GM21367 (cell line): ENCODE results near the gene DCP1B.
"Not testable (repeated sequence)": the region's sequence is repeated elsewhere in the genome, so short reads cannot be mapped to it uniquely, and the experiment has no call there.

ENCODE experiments used
- ATAC-seq: cut with Tn5 transposase; IDR thresholded peaks from one replicate; pipeline ENCODE4 v1.9.1; 2021; ENCODE audit not compliant: unreplicated experiment

Gene DCP1B

DNA sequence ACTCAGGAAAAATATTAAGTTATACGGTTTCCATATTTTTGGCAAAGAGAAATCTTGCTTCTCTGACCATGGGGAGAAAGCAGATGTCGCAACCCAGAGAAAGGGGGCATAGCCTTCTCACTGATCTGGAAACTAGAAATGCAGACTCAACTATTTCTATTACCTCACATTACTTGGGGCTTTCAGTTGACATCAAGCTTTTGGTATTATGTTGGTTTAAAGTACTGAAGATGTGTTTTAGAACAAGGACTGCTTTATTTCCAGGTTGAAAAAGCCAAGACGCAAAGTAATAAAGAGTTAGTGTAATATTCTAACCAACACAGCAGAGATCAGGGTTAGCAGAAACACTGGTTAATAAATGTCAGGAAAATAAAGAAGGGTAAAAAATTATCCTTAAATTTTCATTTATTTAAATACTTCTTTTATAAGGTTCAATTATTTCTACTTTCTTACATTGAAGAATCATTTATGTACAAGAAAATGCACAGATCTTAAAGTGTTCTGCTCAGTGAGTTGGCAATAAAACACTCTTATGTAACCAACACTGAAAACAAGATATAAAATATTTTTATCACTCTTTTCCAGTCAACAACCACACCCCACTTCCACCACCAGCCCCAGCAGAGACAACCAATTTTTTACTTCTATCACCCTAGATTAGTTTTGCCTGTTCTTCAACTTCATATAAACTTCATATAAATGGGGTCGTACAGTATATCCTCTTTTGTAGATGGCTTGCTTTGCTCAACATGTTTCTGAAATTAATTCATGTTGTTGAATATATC, 26.0 kb downstream of the DCP1B start:
- no peak for ATAC-seq

DNA sequence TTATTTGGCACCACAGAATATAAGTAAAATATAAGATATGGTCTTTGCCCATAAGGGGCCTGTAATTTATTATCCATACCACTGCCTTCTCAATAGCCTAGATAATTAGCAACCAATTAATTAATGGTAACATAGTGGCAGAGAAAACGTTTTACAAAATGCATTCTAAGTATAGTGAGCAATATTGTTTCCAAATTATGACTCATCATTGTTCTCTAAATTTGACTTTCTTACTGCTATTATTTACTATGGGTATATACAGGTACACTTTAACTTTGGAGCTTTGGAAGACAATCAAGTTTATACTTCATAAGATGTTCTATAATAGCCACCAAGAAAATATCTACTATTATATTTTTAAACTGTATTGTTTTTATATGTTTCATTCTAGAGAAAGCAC, 26.7 kb downstream of the DCP1B start:
- ATAC-seq: no peak

DNA sequence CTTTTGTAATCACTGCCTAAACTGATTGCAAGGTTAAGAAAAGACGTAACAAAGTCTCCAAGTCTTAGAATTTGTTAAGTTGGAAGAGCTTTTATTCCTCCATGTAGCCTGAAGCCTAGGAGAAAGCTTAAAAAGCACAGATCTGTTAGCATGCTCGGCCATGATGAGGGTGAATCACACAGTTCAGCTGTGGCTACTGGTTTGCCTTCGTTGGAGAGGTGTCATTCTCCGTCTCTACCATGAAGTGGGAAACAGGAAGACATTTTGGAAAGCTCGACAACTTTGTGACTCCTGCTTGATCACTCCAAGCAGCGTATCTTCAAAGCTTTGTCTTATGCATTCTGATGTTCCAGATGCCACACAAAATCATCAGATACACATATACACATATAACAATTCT, 27.1 kb downstream of the DCP1B start:
- ATAC-seq: no peak

DNA sequence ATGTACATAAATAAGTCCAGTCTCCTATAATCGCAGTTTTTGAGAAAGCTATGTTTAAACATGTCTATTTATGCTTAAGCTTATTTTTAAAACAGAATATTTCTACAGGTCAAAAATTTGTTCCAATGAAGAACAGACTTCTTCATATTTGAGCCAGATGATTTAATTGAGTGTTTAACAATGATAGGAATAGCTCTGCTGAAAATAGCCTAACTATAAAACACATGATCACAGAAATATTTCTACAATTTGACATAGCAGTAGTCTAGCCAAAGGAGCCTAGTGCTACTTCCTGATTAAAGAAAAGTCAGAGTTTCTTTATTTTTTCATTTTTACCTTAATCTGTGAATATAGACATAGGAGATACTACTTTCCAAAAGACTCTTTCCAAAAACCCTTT, 29.4 kb downstream of the DCP1B start:
- ATAC-seq: no peak

DNA sequence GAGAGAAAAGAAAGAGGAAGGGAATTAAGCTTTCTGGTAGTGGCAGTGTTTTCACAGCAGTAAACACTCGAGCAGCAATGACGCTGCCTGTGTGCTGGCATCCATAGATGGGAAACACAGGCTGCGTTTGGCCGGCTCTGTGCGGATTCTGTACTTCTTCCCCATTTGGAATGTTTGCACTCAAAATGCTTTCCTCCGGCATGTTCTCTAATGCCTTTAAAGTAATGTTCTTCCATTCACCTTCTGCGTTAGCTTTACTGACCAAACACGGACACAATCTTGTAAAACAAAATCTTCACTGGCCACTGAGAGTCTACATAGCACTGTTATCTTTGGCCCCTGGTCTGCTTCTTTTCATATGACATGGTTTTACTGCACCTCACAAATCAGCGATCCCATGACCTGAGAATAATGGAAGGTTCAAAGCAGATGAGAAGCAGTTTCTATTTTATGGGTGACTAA, 31.4 kb downstream of the DCP1B start:
- no peak for ATAC-seq

DNA sequence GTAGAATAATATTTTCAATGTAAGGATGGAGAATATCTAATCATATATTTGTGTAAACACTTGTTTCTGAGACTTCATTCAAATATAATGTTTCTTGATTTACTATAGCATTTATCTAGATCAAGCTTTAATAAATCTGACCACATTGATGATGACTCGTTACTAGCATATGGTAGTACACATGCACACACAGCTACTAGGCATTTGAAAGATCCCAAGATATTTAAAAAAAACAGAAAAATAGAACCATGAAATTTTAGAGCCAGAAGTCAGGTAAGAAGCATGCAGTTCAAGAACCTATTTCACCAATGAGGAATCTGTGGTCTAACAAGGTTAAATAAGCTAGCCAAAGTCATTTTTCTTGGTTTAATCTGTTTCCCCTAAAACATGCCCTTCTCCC, 32.0 kb downstream of the DCP1B start:
- no peak for ATAC-seq

DNA sequence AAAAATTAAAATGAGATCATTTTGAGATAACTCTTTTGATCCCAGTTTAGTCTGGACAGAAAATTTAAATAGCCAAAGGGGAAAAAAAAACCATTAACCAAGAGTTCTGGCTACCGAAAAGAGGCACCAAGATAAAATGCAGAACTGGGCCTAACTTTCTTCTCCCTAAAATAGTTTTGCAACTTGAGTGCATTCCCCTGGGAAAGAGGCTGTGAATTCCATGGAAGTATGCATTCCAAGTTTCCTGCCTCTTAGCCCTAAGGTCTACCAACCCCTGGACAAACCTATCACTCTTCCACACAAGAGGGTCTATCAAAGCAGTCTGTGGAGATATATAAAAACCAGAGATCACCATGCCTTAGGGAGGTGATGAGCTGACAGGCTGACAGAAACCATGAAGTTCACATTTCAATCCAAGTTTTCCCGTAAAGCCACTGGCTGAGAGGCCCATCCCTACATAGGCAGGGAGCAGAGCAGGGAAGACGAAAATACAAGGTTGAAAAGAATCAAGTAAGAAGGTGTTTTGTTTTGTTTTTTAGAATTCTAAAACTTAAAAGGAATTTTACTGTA, 33.8 kb downstream of the DCP1B start:
- ATAC-seq: no peak

DNA sequence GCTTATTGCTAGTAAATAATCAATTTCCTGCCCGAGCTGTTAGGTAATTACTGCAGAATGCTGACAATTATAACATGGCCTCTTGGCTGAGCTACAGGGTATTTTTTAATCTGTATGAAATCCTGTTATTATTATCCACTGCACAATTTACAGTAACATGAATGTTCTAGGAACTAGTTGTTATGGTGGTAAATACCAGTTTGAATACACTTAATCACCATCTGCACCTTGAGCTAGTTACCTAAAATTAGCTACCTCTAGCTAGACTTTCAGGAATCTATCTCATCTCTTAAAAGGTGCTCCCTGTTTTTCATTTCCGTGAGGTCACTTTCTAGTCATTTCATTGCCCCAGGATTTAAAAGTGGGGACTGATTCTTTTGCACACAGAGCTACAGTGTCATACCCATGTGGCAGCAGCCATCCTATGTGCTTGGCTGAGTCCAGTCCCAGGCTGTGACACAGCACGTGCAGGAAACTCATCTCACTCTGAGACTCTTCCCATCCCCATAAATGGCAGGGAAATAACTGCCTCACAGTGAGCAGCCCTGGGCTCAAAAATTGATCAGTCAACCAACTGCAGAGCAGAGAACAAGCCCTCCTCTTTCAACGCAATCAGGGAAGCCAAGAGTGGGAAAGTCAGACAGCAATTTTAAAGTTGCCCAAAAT, 37.6 kb downstream of the DCP1B start:
- no peak for ATAC-seq

DNA sequence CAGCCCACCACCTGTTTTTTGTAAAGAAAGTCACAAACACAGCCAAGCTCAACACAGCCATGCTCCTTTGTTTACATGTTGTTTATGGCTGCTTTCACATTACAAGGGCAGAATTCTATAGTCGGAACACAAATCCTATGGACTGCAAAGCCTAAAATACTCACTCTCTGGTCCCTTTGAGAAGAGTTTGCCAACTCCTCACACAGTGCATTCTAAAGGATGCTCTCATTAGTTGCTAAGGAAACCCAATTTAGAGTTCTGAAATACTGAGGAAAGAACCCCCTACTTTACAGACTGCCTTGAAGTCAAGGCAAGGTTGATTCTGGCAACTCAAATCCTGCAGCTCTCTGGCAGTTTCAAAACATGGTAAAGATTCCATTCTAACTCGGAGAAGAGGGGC, 38.3 kb downstream of the DCP1B start:
- ATAC-seq: no peak

DNA sequence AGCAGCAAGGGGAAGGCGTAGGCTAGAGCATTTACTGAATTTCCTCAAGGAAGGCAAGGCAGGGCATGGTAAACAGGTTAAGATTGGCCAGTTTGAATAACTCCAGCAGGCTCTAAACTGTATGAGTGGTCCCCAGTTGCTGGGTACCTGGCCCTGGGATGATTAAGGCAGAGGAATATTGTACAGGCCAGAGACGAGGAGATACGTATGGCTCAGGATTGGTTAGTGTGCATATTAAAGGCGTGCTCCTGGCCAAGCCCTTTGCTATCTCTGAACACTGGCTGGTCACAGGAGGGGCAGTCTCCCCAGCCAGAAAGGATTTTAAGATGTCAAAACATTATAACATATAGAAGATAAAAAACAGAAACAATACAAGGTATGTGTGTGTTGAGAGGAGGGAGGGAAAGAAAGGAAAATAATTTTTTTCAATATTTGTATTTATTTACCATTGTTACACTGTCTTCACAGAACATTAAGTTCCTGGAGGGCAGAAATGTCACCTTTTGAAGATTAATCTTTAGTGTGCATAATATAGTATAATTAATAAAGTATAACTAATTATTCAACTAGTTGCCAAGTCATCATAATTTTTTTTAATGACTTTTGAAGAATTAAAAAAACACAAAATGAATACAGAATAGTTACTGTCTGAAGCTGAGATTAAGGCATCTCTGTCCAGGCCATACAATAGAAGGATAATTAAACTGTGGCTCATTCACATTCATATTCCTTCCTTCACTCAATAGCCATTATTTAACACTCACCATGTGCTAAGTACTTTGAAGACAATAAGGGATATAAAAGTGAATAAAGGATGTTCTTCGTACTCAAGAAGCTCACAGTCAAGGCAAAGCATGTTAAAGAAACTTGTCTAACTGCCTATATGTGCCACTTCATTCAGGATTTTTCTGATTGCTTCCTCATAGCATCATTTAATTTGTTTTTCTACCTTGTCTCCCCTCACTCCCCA, 41.9 kb downstream of the DCP1B start:
- ATAC-seq: no peak

DNA sequence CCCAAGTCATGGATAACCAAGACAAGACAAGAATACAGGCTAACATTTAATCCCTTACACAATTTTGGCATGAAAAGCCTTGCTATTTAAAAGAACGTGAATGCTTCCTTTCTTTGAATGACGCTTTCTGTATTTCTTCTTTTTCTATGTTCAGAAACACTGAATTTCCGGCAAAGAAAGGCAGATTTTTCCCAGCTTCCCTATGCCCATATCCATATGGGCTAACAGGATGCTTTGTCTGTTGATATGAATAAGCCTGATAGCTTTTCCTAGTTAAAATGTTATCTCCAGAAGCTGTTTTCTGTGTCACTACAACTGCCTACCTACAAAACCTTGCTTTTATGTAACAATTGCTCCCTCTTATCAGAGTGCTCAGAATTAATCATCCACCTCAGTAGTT, 47.5 kb downstream of the DCP1B start:
- ATAC-seq: no peak

DNA sequence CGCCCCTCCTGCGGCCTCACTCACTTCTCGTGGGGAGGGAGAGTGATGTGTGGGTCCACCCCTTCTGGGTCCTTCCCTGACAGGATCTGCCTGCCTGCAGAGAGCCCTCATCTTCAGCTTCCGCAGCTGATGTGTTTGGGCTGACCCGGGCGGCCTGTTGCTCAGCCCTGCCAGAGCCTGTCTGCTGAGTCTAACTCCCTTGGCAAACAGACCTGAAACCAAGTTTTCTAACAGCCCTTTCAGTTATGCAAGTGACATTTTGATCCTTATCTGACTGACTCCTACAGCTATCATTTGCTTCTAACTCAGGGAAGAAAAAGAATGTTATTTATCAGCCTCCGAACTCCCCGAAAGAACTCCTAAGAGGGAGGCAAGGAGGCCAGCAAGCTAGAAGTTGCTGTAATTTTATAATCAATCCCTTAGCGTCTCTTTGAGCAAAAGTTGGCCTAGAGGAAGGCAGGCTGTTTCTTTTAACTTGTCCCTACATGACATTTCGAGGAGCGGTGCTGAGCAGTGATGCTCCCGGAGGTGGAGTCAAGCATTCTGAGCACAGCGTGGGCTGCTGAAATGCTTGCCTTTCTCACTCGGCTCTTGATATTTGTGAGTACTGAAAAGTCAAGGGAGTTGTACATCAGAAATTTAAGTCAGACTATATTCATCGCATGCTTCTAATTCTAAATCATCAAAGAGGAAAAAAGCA, 54.3 kb downstream of the DCP1B start:
- ATAC-seq: no peak

DNA sequence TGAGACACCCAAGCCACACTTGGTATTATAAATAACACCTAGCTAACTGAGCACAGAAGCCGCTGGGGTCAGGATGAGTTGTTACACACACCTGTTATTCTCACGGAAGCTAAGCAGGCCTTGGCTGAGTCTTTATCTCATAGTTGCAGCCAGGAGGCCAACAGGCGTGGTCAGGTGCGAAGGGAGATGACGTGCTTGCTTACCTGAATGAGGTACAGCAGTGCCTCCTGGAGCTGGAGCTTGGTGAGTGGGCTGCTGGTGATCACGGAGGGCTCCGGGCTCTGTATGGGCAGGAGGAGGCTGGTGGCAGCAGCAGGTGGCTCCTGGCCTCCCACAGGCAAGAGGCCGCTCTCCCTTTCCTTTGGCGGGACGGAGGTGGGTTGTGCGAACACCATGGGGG, 55.4 kb downstream of the DCP1B start:
- no peak for ATAC-seq

DNA sequence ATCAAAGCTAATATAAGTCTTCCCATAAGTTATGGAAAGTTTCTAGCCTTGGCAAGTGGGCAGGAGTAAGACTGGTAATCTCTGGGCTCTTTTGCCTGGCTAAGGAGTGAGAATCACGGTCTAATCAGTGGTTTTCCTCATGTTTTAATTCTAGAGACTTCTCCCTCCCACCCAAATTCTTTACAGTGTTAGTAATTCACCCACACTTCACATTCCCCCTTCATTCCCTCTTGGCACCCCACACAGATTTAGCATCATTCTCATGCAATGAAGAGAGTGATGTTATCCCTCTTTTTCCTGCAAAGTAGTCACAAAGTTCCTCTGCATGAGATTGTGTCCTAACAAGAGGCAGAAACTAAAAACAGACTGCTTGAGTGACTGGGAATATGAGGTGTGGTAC, 57.2 kb downstream of the DCP1B start:
- ATAC-seq: no peak

DNA sequence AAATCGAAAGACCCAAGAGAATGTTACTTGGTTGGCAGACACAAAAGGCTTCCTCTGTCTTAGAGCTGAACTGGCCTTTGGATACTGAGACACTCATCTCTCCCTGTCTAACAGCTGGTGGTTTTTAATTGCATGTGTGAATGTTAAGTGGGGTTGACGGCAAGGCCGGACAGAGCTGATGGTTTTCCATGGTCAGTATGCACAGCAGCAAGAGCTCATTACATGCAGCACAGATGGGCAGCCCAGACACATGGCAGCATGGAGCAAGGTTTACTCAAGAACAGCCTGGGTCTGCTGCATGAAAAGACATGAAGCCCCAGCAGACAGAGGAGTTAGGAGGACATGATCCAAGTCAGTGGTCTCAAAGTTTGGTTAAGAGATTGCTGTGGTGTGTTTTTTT, 58.0 kb downstream of the DCP1B start:
- ATAC-seq: no peak

DNA sequence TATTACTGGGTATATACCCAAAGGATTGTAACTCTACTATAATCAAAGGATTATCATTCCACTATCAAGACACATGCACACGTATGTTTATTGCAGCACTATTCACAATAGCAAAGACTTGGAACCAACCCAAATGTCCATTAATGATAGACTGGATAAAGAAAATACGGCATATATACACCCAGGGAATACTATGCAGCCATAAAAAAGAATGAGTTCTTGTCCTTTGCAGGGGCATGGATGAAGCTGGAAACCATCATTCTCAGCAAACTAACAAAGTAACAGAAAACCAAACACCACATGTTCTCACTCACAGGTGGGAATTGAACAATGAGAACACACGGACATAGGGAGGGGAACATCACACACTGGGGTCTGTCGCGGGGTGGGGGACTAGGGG, 58.8 kb downstream of the DCP1B start:
- ATAC-seq: not testable (repeated sequence)

DNA sequence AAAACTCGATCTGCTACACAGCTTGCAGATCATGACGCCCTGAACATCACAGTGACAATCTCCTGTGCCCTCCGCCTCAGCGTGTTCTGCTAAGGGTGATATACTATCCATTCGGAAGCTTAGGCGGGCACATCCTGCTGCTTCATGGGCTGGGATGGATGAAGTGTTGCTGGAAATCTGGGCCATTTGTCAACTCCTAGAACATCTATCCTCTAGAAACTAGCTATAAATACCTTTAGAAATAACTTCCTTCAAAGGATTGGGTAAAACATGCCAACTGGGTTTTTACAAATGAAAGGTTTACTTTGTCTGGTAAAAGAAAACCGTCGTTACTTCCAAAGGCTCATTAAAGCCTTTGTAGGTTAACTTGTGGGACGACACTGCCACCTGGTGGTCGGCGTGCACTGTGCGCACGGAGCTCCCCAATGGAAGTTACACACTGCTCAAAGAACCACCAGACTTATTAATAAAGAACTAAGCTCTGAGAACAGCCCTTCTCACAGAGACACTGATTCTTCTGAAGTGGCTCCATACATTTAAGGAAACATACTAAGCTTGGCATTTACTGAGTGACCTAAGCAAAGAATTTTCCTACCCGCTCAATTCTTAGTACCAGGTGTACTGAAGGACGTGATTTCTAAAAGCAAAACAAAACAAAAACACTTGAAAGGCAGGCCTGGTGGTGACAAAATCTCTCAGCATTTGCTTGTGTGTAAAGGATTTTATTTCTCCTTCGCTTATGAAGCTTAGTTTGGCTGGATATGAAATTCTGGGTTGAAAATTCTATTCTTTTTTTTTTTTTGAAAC, 64.3 kb downstream of the DCP1B start:
- no peak for ATAC-seq

DNA sequence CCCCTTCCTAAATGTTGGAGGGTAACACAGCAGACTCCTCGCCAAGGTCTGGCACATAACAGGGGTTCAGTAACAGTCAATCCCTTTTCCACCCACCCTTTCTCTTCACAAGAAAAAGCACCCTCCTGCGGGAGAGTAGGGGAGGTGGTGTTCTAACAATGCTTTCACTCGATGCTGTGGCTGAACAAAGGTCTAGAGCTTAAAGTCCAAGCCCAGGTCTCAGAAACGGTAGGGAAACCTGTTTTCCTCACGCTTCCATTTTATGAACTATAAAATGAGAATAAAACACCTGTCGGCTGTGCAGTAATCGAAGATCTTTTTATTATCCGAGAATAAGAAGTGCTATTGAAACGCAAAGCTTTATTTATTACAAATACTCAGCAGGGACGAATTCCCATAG, 64.9 kb downstream of the DCP1B start:
- no peak for ATAC-seq

DNA sequence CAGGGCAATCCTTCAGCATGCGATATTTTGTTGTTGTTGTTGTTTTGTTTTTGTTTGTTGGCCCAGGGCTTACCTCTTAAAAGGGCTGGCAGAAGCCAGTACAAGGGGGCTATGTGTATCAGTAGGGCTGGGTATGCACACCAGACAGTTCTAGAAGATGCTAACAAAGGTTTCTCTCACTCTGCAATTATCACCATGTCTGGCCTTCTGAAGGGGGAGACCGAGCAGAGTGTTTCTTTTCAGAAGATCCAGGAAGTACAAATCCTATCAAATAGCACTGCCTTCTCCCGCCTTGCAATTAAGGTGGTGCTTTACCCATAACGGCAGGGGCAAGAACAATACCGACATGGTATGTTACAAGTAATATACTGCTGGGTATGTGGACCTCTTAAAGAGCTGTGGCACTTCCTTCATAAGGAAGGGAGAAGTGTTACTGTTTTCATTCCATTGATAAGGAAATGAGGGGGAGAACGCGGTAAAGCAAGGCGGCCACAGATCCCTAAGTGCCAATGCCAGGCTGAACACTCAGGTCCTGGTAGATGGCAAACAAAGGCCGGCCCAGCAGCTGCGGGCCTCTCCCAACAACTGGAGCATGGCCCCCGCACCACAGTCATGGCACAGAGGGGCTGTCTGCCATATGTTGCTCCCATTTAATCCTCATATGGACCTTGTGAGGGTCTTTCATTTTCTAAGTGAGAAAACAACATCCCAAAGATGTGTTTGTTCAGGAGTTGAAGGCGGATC, 66.6 kb downstream of the DCP1B start:
- no peak for ATAC-seq
